T-helper 1 cell treated with Interleukin-12 subunit alpha and Interleukin-12 subunit beta and Interleukin-4 antibody, amounts not matched to agents 30 ng/mL and 1 ng/mL, for 36 hours (primary cell): ENCODE data around the gene HDHD3. TPM values are rescaled to one million over a fixed set of nuclear protein-coding genes. Genes with fewer than 3 reads are reported as not detected.

Experiments
- intact Hi-C: fragments of 100-400 bp; cut with micrococcal nuclease; formaldehyde crosslinking; loops from one replicate; pipeline ENCODE4 v1.15.1; 2024
- total RNA-seq: library from RNA; stranded (reverse); gene quantifications from 2 replicates; pipeline ENCODE4 v1.2.3, GENCODE V29; 2022

HDHD3 gene
- total RNA-seq, 1 donor from 2014 or later = 22.3 TPM

- intact Hi-C loops = loop anchor here (1.0 to 10.0 kb wide), 9 partner anchors 9 to 1045 kb away; partner anchors contain the start of genes AKNA, ALAD, BSPRY and C9orf43
Observed at GRCh38 chr9:113340011-113340699, 36.6 kb downstream of the HDHD3 start, which contains the start of gene WDR31. Gene WDR31 (minus strand): TSS chr9:113340275. CDS start chr9:113332022, 8,253 bp downstream.

DNA sequence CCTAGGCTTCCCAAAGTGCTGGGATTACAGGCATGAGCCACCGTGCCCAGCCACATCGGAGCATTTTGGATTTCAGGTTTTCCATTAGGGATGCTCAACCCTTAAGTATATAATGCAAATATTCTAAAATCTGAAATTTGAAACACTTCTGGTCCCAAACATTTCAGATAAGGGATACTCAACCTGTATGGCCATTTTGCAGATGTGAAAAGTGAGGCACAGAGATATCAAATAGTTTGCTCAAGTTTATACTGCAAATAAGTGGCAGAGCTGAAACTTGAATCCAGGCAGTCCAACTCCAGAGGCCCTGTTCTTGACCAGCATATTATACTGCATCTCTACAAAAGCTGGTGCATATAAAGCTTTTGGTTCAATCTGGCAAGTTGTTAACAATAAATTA lies 39.1 kb downstream of the HDHD3 start:
- intact Hi-C loops = no loop called here

DNA sequence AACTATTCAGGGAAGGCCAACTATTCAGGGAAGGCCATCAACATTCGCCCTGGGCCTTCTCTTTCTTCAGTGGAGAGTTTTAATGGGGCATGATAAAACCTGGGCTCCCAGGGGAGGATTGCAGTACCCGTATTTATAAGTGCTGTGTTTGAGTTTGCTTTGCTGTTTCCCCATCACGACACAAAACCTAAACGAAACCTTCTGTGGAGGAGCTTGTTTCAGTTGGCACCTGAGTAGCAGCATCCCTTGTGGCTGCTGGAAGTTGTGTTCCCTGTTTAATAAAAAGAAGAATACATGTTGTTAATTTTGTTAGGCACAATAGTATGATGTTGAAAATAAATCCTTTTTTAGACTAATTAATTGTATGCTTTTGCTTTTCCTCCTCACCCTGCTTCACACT lies 45.0 kb downstream of the HDHD3 start:
- intact Hi-C loops = no loop called here

- intact Hi-C loops = no loop called here
Observed at GRCh38 chr9:113328045-113328782, 48.6 kb downstream of the HDHD3 start.

DNA sequence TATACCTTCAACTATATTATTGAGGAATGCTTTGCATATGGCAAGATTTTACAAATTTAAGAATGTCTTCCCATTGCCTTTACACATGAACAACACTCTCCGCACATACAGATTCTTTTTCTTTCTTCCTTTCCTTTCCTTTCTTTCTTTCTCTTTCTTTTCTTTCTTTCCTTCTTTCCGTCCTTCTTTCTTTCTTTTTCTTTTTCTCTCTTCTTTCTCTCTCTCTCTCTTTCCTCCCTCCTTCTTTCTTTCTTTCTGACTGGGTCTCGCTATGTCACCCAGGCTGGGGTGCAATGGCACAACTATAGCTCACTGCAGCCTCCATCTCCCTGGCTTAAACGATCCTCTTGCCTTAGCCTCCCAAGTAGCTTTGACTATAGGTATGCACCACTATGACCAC lies 50.6 kb downstream of the HDHD3 start:
- intact Hi-C loops = no loop called here

Other genes with a start within 250 kb of the HDHD3 start
- gene SLC31A2, start 226.0 kb downstream of the HDHD3 start, total RNA-seq = 5.0 and 5.2 TPM in 2 replicates
- 41.0 and 43.7 TPM in 2 replicates for gene FKBP15, start 155.7 kb downstream of the HDHD3 start, total RNA-seq
- 9.4 and 9.5 TPM in 2 replicates for gene SLC31A1, start 155.4 kb downstream of the HDHD3 start, total RNA-seq
- 35.7 and 37.5 TPM in 2 replicates for gene CDC26, start 101.4 kb downstream of the HDHD3 start, total RNA-seq
- 34.8 and 36.4 TPM in 2 replicates for gene PRPF4, start 101.3 kb downstream of the HDHD3 start, total RNA-seq
- 0.34 TPM in 1 of 2 replicates, not detected in the other for gene RNF183, start 73.6 kb downstream of the HDHD3 start, total RNA-seq
- 1.2 and 2.0 TPM in 2 replicates for gene WDR31, start 36.7 kb downstream of the HDHD3 start, total RNA-seq
- gene BSPRY, start 27.4 kb downstream of the HDHD3 start, total RNA-seq = 10.9 and 11.4 TPM in 2 replicates
- 32.0 and 34.7 TPM in 2 replicates for gene ALAD, start 24.3 kb upstream of the HDHD3 start, total RNA-seq
- gene POLE3, start 33.7 kb upstream of the HDHD3 start, total RNA-seq = 75.7 and 77.1 TPM in 2 replicates
- 0.22 and 0.49 TPM in 2 replicates for gene C9orf43, start 33.8 kb upstream of the HDHD3 start, total RNA-seq
- gene RGS3, start 86.7 kb upstream of the HDHD3 start, total RNA-seq = 31.2 and 35.9 TPM in 2 replicates